Mesendoderm (in vitro differentiated cells): ENCODE data around the gene CYP4F2.
"Not testable (repeated sequence)": the region's sequence is repeated elsewhere in the genome, so short reads cannot be mapped to it uniquely, and the experiment has no call there.

Source experiments
- DNase-seq: peaks from one replicate; pipeline ENCODE4 v3.0.0; 2013
- H2AK5ac ChIP-seq: 2 replicates; pipeline ENCODE4 v1.6.1; 2013; ENCODE audit warnings: low read length, inconsistent platforms
- H2BK120ac ChIP-seq: 2 replicates; pipeline ENCODE4 v1.6.1; 2013; ENCODE audit warnings: low read depth, mild to moderate bottlenecking, low read length, moderate library complexity, mixed read lengths
- H2BK15ac ChIP-seq: replicated peaks from 2 replicates; pipeline ENCODE4 v1.6.1; 2013; ENCODE audit warnings: low read depth, mild to moderate bottlenecking, moderate library complexity
- H2BK5ac ChIP-seq: 2 replicates; pipeline ENCODE4 v1.6.1; 2013; ENCODE audit warnings: low read length, inconsistent platforms
- H3K18ac ChIP-seq: 2 replicates; pipeline ENCODE4 v1.6.1; 2013; ENCODE audit warnings: mild to moderate bottlenecking, low read length, mixed read lengths
- H3K23ac ChIP-seq: one replicate; pipeline ENCODE4 v1.6.1; 2013; ENCODE audit warnings: low read length
- H3K27ac ChIP-seq: 2 replicates; pipeline ENCODE4 v1.5.1; 2013; ENCODE audit warnings: low read depth, mild to moderate bottlenecking, inconsistent platforms, low read length, moderate library complexity
- H3K27me3 ChIP-seq: 2 replicates; pipeline ENCODE4 v1.6.1; 2013; ENCODE audit warnings: low read length, control low read depth, mild to moderate bottlenecking, inconsistent platforms; ENCODE audit not compliant: insufficient read depth, poor library complexity
- H3K36me3 ChIP-seq: 2 replicates; pipeline ENCODE4 v1.6.1; 2013; ENCODE audit warnings: low read length, inconsistent platforms; ENCODE audit not compliant: control insufficient read depth, insufficient read depth
- H3K4ac ChIP-seq: one replicate; pipeline ENCODE4 v1.6.1; 2013; ENCODE audit warnings: low read depth, mild to moderate bottlenecking, low read length, moderate library complexity
- H3K4me1 ChIP-seq: 2 replicates; pipeline ENCODE4 v1.6.1; 2013; ENCODE audit warnings: low read depth, low read length, inconsistent platforms; ENCODE audit not compliant: control insufficient read depth
- H3K4me2 ChIP-seq: 2 replicates; pipeline ENCODE4 v1.6.1; 2013; ENCODE audit warnings: low read length
- H3K4me3 ChIP-seq: 2 replicates; pipeline ENCODE4 v1.5.1; 2013; ENCODE audit warnings: mild to moderate bottlenecking, low read length
- H3K56ac ChIP-seq: one replicate; pipeline ENCODE4 v1.6.1; 2013; ENCODE audit warnings: low read length
- H3K79me1 ChIP-seq: 2 replicates; pipeline ENCODE4 v1.6.1; 2013; ENCODE audit warnings: low read length, inconsistent platforms
- H3K79me2 ChIP-seq: 2 replicates; pipeline ENCODE4 v1.6.1; 2013; ENCODE audit warnings: mild to moderate bottlenecking, low read length; ENCODE audit not compliant: control insufficient read depth, insufficient read depth
- H3K9ac ChIP-seq: 2 replicates; pipeline ENCODE4 v1.6.1; 2013; ENCODE audit warnings: low read length, inconsistent platforms
- H4K5ac ChIP-seq: one replicate; pipeline ENCODE4 v1.6.1; 2013; ENCODE audit warnings: low read length
- H4K8ac ChIP-seq: one replicate; pipeline ENCODE4 v1.6.1; 2013; ENCODE audit warnings: low read depth, mild to moderate bottlenecking, control low read depth, low read length, moderate library complexity
- WGBS: extraction: QIAGEN DNeasy Blood & Tissue Kit; methylation state at CpG from one replicate; pipeline ENCODE4 v1.1.7; 2013; ENCODE audit warnings: low lambda C conversion rate, missing lambda C conversion rate; ENCODE audit not compliant: insufficient coverage; ENCODE audit errors: extremely low coverage; 5-methylcytosine and 5-hydroxymethylcytosine counted together

CYP4F2 gene

DNA sequence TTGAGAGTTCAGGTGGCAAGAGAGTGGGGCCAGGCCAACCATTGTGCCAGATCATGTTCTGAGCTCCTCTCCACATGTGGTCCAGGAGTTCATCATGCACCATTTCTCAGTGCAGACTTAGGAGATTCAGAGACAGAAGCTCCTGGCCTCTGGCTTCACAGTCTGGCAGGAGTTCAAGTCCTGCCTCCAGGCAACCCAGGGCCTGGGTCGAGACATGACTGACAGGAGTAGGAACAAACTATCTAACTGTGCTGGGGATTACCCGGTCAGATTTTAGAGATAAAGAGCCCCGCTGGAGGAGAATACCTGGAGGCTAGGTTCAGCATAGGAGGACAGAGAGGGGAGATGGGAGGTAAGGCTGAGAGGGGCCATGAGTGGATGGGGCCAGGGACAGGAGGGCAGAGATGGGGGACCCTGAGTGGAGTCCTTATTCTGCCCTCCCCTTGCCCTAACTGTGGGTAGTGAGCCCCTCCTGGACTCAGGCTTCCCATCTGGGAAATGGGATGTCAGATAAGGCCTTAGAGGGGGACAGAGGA lies 37.4 kb upstream of the CYP4F2 start:
- H3K56ac ChIP-seq: no peak overlapping the region
- no peaks in the 10 kb centered on the region for H3K27me3 ChIP-seq
- H3K4ac ChIP-seq: no peak overlapping the region
- H2BK5ac ChIP-seq: no peak overlapping the region
- H2AK5ac ChIP-seq: no peak overlapping the region
- no peak overlapping the region for H3K9ac ChIP-seq
- no peaks in the 10 kb centered on the region for H3K36me3 ChIP-seq
- H4K5ac ChIP-seq: no peak overlapping the region
- H2BK120ac ChIP-seq: no peak overlapping the region
- H3K27ac ChIP-seq: no peak overlapping the region
- H3K23ac ChIP-seq: no peak overlapping the region
- no peak overlapping the region for H2BK15ac ChIP-seq
- H3K79me1 ChIP-seq: no peaks in the 10 kb centered on the region
- no CpG with 5 or more reads among the region's 3 CpGs for WGBS
- no peak overlapping the region for H3K18ac ChIP-seq
- H3K79me2 ChIP-seq: no peaks in the 10 kb centered on the region
- no peak overlapping the region for H3K4me3 ChIP-seq
- H4K8ac ChIP-seq: no peak overlapping the region
- no peaks in the 10 kb centered on the region for H3K4me1 ChIP-seq
- no peak for DNase-seq
- H3K4me2 ChIP-seq: no peak overlapping the region

- H2BK15ac ChIP-seq: no peak within 1 kb of the TSS
- no peak within 1 kb of the TSS for H4K8ac ChIP-seq
- H3K9ac ChIP-seq: no peak within 1 kb of the TSS
- H2BK5ac ChIP-seq: no peak within 1 kb of the TSS
- H3K23ac ChIP-seq: no peak within 1 kb of the TSS
- no peak within 1 kb of the TSS for H2AK5ac ChIP-seq
- H3K4me1 ChIP-seq: no peaks in the 10 kb centered on the region
- WGBS: no CpG with 5 or more reads among the region's 10 CpGs
- H3K79me1 ChIP-seq: no peaks in the 10 kb centered on the region
- DNase-seq: no peak
- no peak within 1 kb of the TSS for H3K4me2 ChIP-seq
- H3K4ac ChIP-seq: no peak within 1 kb of the TSS
- H3K27me3 ChIP-seq: no peaks in the 10 kb centered on the region
- no peak within 1 kb of the TSS for H4K5ac ChIP-seq
- H2BK120ac ChIP-seq: no peak within 1 kb of the TSS
- no peak within 1 kb of the TSS for H3K27ac ChIP-seq
- H3K79me2 ChIP-seq: no peaks in the 10 kb centered on the region
- no peak within 1 kb of the TSS for H3K4me3 ChIP-seq
- no peak within 1 kb of the TSS for H3K18ac ChIP-seq
- H3K36me3 ChIP-seq: no peaks in the 10 kb centered on the region
- no peak within 1 kb of the TSS for H3K56ac ChIP-seq
These were observed 36.6 kb upstream of the CYP4F2 start, which contains the start of gene CYP4F11 for GRCh38 chr19:15934332-15935078. CYP4F11 (minus strand) TSS chr19:15934529; CDS start chr19:15934408, 121 bp downstream.

GRCh38 chr19:15933761-15934331 lies 36.0 kb upstream of the CYP4F2 start:
- not testable (repeated sequence) for H2BK120ac ChIP-seq, H2BK15ac ChIP-seq, H2BK5ac ChIP-seq, H3K36me3 ChIP-seq, H3K27ac ChIP-seq, H3K4me2 ChIP-seq, H3K79me1 ChIP-seq, H2AK5ac ChIP-seq, H3K27me3 ChIP-seq, H3K18ac ChIP-seq, H3K4me1 ChIP-seq, DNase-seq, H3K79me2 ChIP-seq, H3K56ac ChIP-seq, H3K4me3 ChIP-seq, H4K8ac ChIP-seq, H3K23ac ChIP-seq, H4K5ac ChIP-seq, H3K4ac ChIP-seq, H3K9ac ChIP-seq
- no CpG with 5 or more reads among the region's 12 CpGs for WGBS

DNA sequence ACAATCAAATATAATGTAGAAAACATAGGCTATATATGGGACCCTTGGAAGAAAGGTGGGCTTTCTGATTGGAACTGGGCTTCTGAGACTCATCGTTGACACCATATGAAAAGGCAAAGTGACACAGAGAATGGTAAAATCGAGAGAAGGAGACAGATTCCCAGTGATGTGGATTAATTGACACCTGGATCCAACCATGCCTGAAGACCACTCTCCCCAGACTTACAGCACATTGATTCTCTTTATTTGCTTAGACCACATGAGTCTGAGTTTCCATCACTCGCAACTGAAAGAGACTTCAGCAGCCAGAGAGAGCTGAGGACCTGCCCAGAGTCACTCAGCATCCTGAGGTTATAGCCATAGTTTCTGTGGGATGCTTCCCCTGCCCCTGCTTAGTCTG lies 30.4 kb upstream of the CYP4F2 start:
- H3K4me3 ChIP-seq: no peak overlapping the region
- no peak overlapping the region for H3K27ac ChIP-seq
- DNase-seq: no peak
- H3K36me3 ChIP-seq: no peaks in the 10 kb centered on the region
- H3K4ac ChIP-seq: no peak overlapping the region
- no peak overlapping the region for H3K56ac ChIP-seq
- no peak overlapping the region for H2BK15ac ChIP-seq
- H2BK120ac ChIP-seq: no peak overlapping the region
- no peak overlapping the region for H3K9ac ChIP-seq
- no peaks in the 10 kb centered on the region for H3K79me1 ChIP-seq
- H3K79me2 ChIP-seq: no peaks in the 10 kb centered on the region
- H3K4me1 ChIP-seq: no peaks in the 10 kb centered on the region
- H4K5ac ChIP-seq: no peak overlapping the region
- no peak overlapping the region for H4K8ac ChIP-seq
- no peak overlapping the region for H3K23ac ChIP-seq
- H3K27me3 ChIP-seq: no peaks in the 10 kb centered on the region
- no peak overlapping the region for H2AK5ac ChIP-seq
- no peak overlapping the region for H2BK5ac ChIP-seq
- H3K18ac ChIP-seq: no peak overlapping the region
- WGBS: no CpG with 5 or more reads among the region's 3 CpGs
- no peak overlapping the region for H3K4me2 ChIP-seq

DNA sequence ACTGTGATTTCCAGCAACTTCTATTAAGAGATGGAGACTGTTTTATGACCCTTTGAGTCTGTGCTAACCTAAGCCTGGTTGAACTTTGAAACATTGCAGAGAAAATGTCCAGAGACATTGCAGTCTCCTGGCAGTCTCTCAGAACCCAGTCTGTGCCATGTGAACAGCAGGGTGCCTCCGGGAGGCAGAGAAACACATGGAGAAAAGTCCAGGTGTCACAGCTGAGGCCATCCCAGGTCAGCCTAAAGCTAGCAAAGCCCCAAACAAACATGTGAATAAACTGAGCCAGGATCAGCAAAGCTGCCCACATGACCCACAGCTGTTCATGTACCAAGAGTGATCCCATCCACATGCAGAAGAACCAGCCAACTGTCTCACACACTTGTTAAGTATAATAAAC lies 28.6 kb upstream of the CYP4F2 start:
- no peak for DNase-seq
- Histone ChIP-seq H3K18ac (no peak overlapping the region), H2BK5ac (no peak overlapping the region), H2BK120ac (no peak overlapping the region), H3K36me3 (no peaks in the 10 kb centered on the region), H3K27me3 (no peaks in the 10 kb centered on the region), H3K4me3 (no peak overlapping the region), H4K5ac (no peak overlapping the region), H3K9ac (no peak overlapping the region), H3K56ac (no peak overlapping the region), H3K27ac (no peak overlapping the region), H2AK5ac (no peak overlapping the region), H3K4ac (no peak overlapping the region), H3K4me2 (no peak overlapping the region), H3K23ac (no peak overlapping the region), H2BK15ac (no peak overlapping the region), H3K79me1 (no peaks in the 10 kb centered on the region), H4K8ac (no peak overlapping the region), H3K4me1 (no peaks in the 10 kb centered on the region), H3K79me2 (no peaks in the 10 kb centered on the region)
- WGBS: no CpG with 5 or more reads among the region's 1 CpG
